Tibial artery (tissue), 4 donors: ENCODE data around the gene DNASE2B.

Experiments
- DNase-seq, 2 donors: peaks; one replicate each; pipeline ENCODE4 v3.0.0-alpha.2; 2019
- H3K27ac ChIP-seq, 2 donors: fragments of 200-600 bp; sonication (generic) in 1 of 2; 1 replicate in 1 of 2; 2 replicates in 1 of 2; pipeline ENCODE4 v1.5.1; 2018 to 2019; ENCODE audit warnings: mild to moderate bottlenecking in 1 of 2
- H3K27me3 ChIP-seq, 2 donors: fragments of 200-600 bp; sonication (generic) in 1 of 2; one replicate each; pipeline versions ENCODE4 v1.5.1 to v1.6.0; 2016 to 2019
- H3K36me3 ChIP-seq, 3 donors: fragments of 200-600 bp; sonication (generic) in 2 of 3; one replicate each; pipeline ENCODE4 v1.5.1; 2016 to 2019; ENCODE audit warnings: mild to moderate bottlenecking in 2 of 3
- H3K4me1 ChIP-seq, 4 donors: fragments of 200-600 bp; sonication (generic) in 2 of 4; 1 replicate in 3 of 4; 2 replicates in 1 of 4; pipeline ENCODE4 v1.5.1; 2016 to 2019
- H3K4me3 ChIP-seq, 2 donors: fragments of 200-600 bp; sonication (generic) in 1 of 2; 1 replicate in 1 of 2; 2 replicates in 1 of 2; pipeline ENCODE4 v1.5.1; 2018 to 2019; ENCODE audit warnings: mild to moderate bottlenecking in 2 of 2
- H3K9me3 ChIP-seq, 3 donors: fragments of 200-600 bp; sonication (generic) in 1 of 3; one replicate each; pipeline ENCODE4 v1.5.1; 2016 to 2019
- CTCF ChIP-seq, 2 experiments: fragments of 200-600 bp in 1 of 2; fragments of 450-650 bp in 1 of 2; IDR thresholded peaks; one replicate each; pipeline ENCODE4 v1.5.1; 2017 to 2019; ENCODE audit warnings: antibody characterized with exemption in 2 of 2, mild to moderate bottlenecking in 1 of 2, moderate library complexity in 1 of 2
- intact Hi-C: fragments of 100-400 bp; cut with DNase I; formaldehyde crosslinking; loops from one replicate; pipeline ENCODE4 v1.15.0; 2023; ENCODE audit warnings: low total_unique reads

The DNASE2B gene

GRCh38 chr1:84422909-84423308 is 24.6 kb downstream of the DNASE2B start:
- Histone ChIP-seq H3K27me3 (no peaks in the 10 kb centered on the region), H3K36me3 (no peaks in the 10 kb centered on the region), H3K4me1 (no peaks in the 10 kb centered on the region), H3K4me3 (no peak overlapping the region), H3K9me3 (no peaks in the 10 kb centered on the region), H3K27ac (no peak overlapping the region)
- intact Hi-C loops, result no loop called here
- DNase-seq, result no peak
- no peak for TF ChIP-seq CTCF (IDR thresholded peaks at IDR 0.05)

GRCh38 chr1:84424513-84425149 is 26.3 kb downstream of the DNASE2B start:
- Histone ChIP-seq H3K4me3 (no peak overlapping the region), H3K4me1 (no peaks in the 10 kb centered on the region), H3K27ac (no peak overlapping the region), H3K36me3 (no peaks in the 10 kb centered on the region), H3K27me3 (no peaks in the 10 kb centered on the region), H3K9me3 (no peaks in the 10 kb centered on the region)
- intact Hi-C loops, result loop anchor here (5.0 kb wide), 1 partner anchor 287 kb away; no protein-coding TSS in a partner anchor
- TF ChIP-seq CTCF (IDR thresholded peaks at IDR 0.05), result no peak
- no peak for DNase-seq

- Histone ChIP-seq H3K4me3 (no peak overlapping the region), H3K36me3 (no peaks in the 10 kb centered on the region), H3K4me1 (no peaks in the 10 kb centered on the region), H3K9me3 (peaks cover 0 to 6% (median 0%) of the 10 kb centered on the region in 3 donors), H3K27me3 (no peaks in the 10 kb centered on the region), H3K27ac (no peak overlapping the region)
- DNase-seq, result no peak
- TF ChIP-seq CTCF (IDR thresholded peaks at IDR 0.05), result no peak
- intact Hi-C loops, result loop anchor here (5.0 kb wide), 1 partner anchor 288 kb away; no protein-coding TSS in a partner anchor
Observed at GRCh38 chr1:84425150-84425896, 27.0 kb downstream of the DNASE2B start.

- H3K27me3 ChIP-seq, result no peaks in the 10 kb centered on the region
- no peak for TF ChIP-seq CTCF (IDR thresholded peaks at IDR 0.05)
- no peak overlapping the region for H3K4me3 ChIP-seq
- peaks cover 0 to 6% (median 0%) of the 10 kb centered on the region in 3 donors for H3K9me3 ChIP-seq
- no peaks in the 10 kb centered on the region for H3K4me1 ChIP-seq
- DNase-seq, result no peak
- no peak overlapping the region for H3K27ac ChIP-seq
- intact Hi-C loops, result loop anchor here (5.0 kb wide), 1 partner anchor 289 kb away; no protein-coding TSS in a partner anchor
- no peaks in the 10 kb centered on the region for H3K36me3 ChIP-seq
Observed at GRCh38 chr1:84426376-84426775, 28.1 kb downstream of the DNASE2B start.

GRCh38 chr1:84427250-84428188 is 29.2 kb downstream of the DNASE2B start:
- H3K36me3 ChIP-seq, result no peaks in the 10 kb centered on the region
- no peak overlapping the region for H3K4me3 ChIP-seq
- no peaks in the 10 kb centered on the region for H3K27me3 ChIP-seq
- no peaks in the 10 kb centered on the region for H3K4me1 ChIP-seq
- H3K27ac ChIP-seq, result no peak overlapping the region
- intact Hi-C loops, result loop anchor here (5.0 kb wide), 1 partner anchor 290 kb away; no protein-coding TSS in a partner anchor
- peaks cover 0 to 6% (median 0%) of the 10 kb centered on the region in 3 donors for H3K9me3 ChIP-seq
- TF ChIP-seq CTCF (IDR thresholded peaks at IDR 0.05), result no peak
- no peak for DNase-seq
